Left lung (tissue), 10 donors: ENCODE results near the gene ERCC5. TPM values are rescaled to one million over a fixed set of nuclear protein-coding genes. Genes with fewer than 3 reads are reported as not detected.

Source experiments
- ATAC-seq: fragments of 200-7000 bp; cut with Tn5 transposase; one replicate; pipeline ENCODE4 v1.9.1; 2020; ENCODE audit warnings: moderate library complexity
- DNase-seq, 4 donors: peaks; one replicate each; pipeline ENCODE4 v3.0.0-alpha.2; 2013 to 2020
- H3K27ac ChIP-seq, 2 donors: fragments of 200-600 bp; sonication (generic) in 1 of 2; one replicate each; pipeline versions ENCODE4 v1.5.0 to v1.8.0; 2020 to 2021
- H3K27me3 ChIP-seq, 2 donors: fragments of 200-600 bp; sonication (generic) in 1 of 2; one replicate each; pipeline versions ENCODE4 v1.5.0 to v1.8.0; 2020 to 2021
- H3K36me3 ChIP-seq, 2 donors: fragments of 200-600 bp; sonication (generic) in 1 of 2; one replicate each; pipeline versions ENCODE4 v1.5.0 to v1.8.0; 2020 to 2021
- H3K4me1 ChIP-seq, 2 donors: fragments of 200-600 bp; one replicate each; pipeline ENCODE4 v1.8.0; 2021
- H3K4me3 ChIP-seq, 2 donors: fragments of 200-600 bp; sonication (generic) in 1 of 2; one replicate each; pipeline versions ENCODE4 v1.5.0 to v1.8.0; 2020 to 2021; ENCODE audit warnings: mild to moderate bottlenecking in 1 of 2
- H3K9me3 ChIP-seq, 2 donors: fragments of 200-600 bp; sonication (generic) in 1 of 2; one replicate each; pipeline versions ENCODE4 v1.5.0 to v1.8.0; 2020 to 2021
- intact Hi-C, 2 donors: fragments of 100-400 bp; cut with DNase I; formaldehyde crosslinking; loops; one replicate each; pipeline versions ENCODE4 v1.11.2 to v1.14.2; 2022
- polyA plus RNA-seq, 6 donors: library from polyadenylated mRNA; unstranded; fragments of 120-200 nt; gene quantifications; one replicate each; pipeline ENCODE4 v1.2.1, GENCODE V29; 2013; ENCODE audit not compliant: insufficient read length in 6 of 6
- total RNA-seq, 2 donors: library from RNA; stranded (reverse); fragmentation: NEBNext Ultra II Directional; extraction: Animal tissue kit (Norgen Biotek cat#: 25700); gene quantifications; one replicate each; pipeline ENCODE4 v1.2.1, GENCODE V29; 2021
- TF ChIP-seq, protein P1 (sequence below), 2 donors: fragments of 200-600 bp; sonication (generic) in 1 of 2; IDR thresholded peaks; one replicate each; pipeline versions ENCODE4 v1.5.0 to v1.8.0; 2021; ENCODE audit warnings: antibody characterized with exemption in 2 of 2
- donor health status: DM: no; HTN: yes; CAD: no.
- donor health status: DM: no; HTN: no; CAD: no.

The ERCC5 gene
- total and polyA plus RNA-seq, 8 donors, result 37.6 to 95.8 (median 77.4) TPM

DNA sequence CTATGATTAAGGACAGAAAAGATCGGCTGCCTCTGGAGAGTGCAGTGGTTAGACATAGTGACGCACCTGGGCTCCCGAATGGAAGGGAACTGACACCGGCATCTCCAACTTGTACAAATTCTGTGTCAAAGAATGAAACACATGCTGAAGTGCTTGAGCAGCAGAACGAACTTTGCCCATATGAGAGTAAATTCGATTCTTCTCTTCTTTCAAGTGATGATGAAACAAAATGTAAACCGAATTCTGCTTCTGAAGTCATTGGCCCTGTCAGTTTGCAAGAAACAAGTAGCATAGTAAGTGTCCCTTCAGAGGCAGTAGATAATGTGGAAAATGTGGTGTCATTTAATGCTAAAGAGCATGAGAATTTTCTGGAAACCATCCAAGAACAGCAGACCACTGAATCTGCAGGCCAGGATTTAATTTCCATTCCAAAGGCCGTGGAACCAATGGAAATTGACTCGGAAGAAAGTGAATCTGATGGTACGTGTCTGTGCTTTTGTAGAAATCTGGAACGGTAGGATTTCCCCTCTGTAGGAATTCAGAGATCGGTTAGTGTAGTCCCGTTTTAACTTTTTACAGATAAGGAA lies 16.9 kb downstream of the ERCC5 start:
- Histone ChIP-seq H3K4me3 (no peak overlapping the region), H3K36me3 (peaks cover 5 to 98% of the 10 kb centered on the region in 2 donors), H3K27me3 (no peaks in the 10 kb centered on the region), H3K27ac (no peak overlapping the region), H3K9me3 (no peaks in the 10 kb centered on the region), H3K4me1 (peaks cover 0 to 13% of the 10 kb centered on the region in 2 donors)
- no peak for DNase-seq
- no peak for ATAC-seq
- TF ChIP-seq, protein P1, sequence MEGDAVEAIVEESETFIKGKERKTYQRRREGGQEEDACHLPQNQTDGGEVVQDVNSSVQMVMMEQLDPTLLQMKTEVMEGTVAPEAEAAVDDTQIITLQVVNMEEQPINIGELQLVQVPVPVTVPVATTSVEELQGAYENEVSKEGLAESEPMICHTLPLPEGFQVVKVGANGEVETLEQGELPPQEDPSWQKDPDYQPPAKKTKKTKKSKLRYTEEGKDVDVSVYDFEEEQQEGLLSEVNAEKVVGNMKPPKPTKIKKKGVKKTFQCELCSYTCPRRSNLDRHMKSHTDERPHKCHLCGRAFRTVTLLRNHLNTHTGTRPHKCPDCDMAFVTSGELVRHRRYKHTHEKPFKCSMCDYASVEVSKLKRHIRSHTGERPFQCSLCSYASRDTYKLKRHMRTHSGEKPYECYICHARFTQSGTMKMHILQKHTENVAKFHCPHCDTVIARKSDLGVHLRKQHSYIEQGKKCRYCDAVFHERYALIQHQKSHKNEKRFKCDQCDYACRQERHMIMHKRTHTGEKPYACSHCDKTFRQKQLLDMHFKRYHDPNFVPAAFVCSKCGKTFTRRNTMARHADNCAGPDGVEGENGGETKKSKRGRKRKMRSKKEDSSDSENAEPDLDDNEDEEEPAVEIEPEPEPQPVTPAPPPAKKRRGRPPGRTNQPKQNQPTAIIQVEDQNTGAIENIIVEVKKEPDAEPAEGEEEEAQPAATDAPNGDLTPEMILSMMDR (IDR thresholded peaks at IDR 0.05), result no peak
- intact Hi-C loops, result no loop called here

- H3K9me3 ChIP-seq, result no peaks in the 10 kb centered on the region
- intact Hi-C loops, result no loop called here
- ATAC-seq (no peak), DNase-seq (no peak)
- H3K4me3 ChIP-seq, result no peak overlapping the region
- H3K27me3 ChIP-seq, result no peaks in the 10 kb centered on the region
- H3K36me3 ChIP-seq, result peaks cover 5 to 98% of the 10 kb centered on the region in 2 donors
- TF ChIP-seq, protein P1 (IDR thresholded peaks at IDR 0.05), result no peak
- H3K27ac ChIP-seq, result no peak overlapping the region
- peaks cover 0 to 13% of the 10 kb centered on the region in 2 donors for H3K4me1 ChIP-seq
Measured at GRCh38 chr13:102863590-102863989, 17.8 kb downstream of the ERCC5 start.

DNA sequence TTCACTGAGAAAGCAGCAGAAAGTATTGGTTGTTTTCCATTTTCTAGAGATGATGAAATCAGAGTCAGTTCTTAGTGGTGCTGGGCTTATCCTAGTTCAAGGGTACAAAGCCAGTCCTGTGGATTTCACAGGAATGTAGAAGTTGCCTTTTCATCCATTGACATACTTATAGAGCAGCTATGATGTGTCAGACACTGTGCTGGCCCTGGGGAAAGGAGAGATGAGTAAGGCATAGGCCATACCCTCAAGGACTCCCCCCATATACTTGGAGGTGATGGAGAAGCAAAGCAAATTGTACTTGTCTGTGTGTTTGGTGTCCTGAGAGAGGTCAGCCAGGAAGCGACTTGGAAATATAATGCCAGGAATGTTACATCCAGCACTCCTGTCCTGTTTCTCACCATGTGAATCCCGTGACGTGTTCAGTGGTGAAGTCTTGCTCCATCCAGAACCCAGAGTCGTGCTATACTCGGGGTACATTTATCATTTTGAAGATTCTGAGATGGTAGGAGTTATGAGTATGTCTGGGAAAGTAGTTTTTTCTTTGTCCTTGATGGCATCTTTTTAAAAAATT lies 22.6 kb downstream of the ERCC5 start:
- ATAC-seq (no peak), DNase-seq (no peak)
- no peaks in the 10 kb centered on the region for H3K27me3 ChIP-seq
- H3K36me3 ChIP-seq, result peaks cover 0 to 94% of the 10 kb centered on the region in 2 donors
- TF ChIP-seq, protein P1 (IDR thresholded peaks at IDR 0.05), result no peak
- H3K27ac ChIP-seq, result no peak overlapping the region
- intact Hi-C loops, result no loop called here
- H3K4me3 ChIP-seq, result no peak overlapping the region
- peaks cover 0 to 23% of the 10 kb centered on the region in 2 donors for H3K4me1 ChIP-seq
- H3K9me3 ChIP-seq, result no peaks in the 10 kb centered on the region

GRCh38 chr13:102869948-102870676 lies 24.3 kb downstream of the ERCC5 start:
- intact Hi-C loops, result no loop called here
- peaks cover 0 to 95% of the 10 kb centered on the region in 2 donors for H3K36me3 ChIP-seq
- H3K27me3 ChIP-seq, result no peaks in the 10 kb centered on the region
- no peak overlapping the region for H3K4me3 ChIP-seq
- H3K4me1 ChIP-seq, result peaks cover 0 to 13% of the 10 kb centered on the region in 2 donors
- TF ChIP-seq, protein P1 (IDR thresholded peaks at IDR 0.05), result no peak
- H3K9me3 ChIP-seq, result no peaks in the 10 kb centered on the region
- no peak for DNase-seq
- H3K27ac ChIP-seq, result no peak overlapping the region
- peak; percentile 19 for ATAC-seq
